HG03460 (cell line): ENCODE data around the gene CWH43.
"Not testable (repeated sequence)": the region's sequence is repeated elsewhere in the genome, so short reads cannot be mapped to it uniquely, and the experiment has no call there.

ENCODE experiments used
- ATAC-seq: cut with Tn5 transposase; IDR thresholded peaks from one replicate; pipeline ENCODE4 v1.9.1; 2021; ENCODE audit not compliant: unreplicated experiment

Gene CWH43

GRCh38 chr4:49096215-49096614 lies 110.1 kb downstream of the CWH43 start:
- ATAC-seq, result not testable (repeated sequence)

- not testable (repeated sequence) for ATAC-seq
Observed at GRCh38 chr4:49096627-49097026, 110.6 kb downstream of the CWH43 start.

- ATAC-seq, result peak; percentile 39
Observed at GRCh38 chr4:49097071-49097470, 111.0 kb downstream of the CWH43 start.

- ATAC-seq, result not testable (repeated sequence)
Observed at GRCh38 chr4:49097505-49097904, 111.4 kb downstream of the CWH43 start.

GRCh38 chr4:49098034-49098759 lies 112.1 kb downstream of the CWH43 start:
- not testable (repeated sequence) for ATAC-seq

- not testable (repeated sequence) for ATAC-seq
Observed at GRCh38 chr4:49099831-49100444, 113.9 kb downstream of the CWH43 start.

GRCh38 chr4:49102344-49102898 lies 116.3 kb downstream of the CWH43 start:
- not testable (repeated sequence) for ATAC-seq

- ATAC-seq, result not testable (repeated sequence)
Observed at GRCh38 chr4:49103436-49104136, 117.5 kb downstream of the CWH43 start.

- not testable (repeated sequence) for ATAC-seq
Observed at GRCh38 chr4:49104231-49104930, 118.3 kb downstream of the CWH43 start.

GRCh38 chr4:49105248-49105904 lies 119.3 kb downstream of the CWH43 start:
- ATAC-seq, result not testable (repeated sequence)

- not testable (repeated sequence) for ATAC-seq
Observed at GRCh38 chr4:49107262-49107661, 121.2 kb downstream of the CWH43 start.

GRCh38 chr4:49108183-49108978 lies 122.3 kb downstream of the CWH43 start:
- ATAC-seq, result peak; percentile 31

GRCh38 chr4:49109567-49110166 lies 123.6 kb downstream of the CWH43 start:
- ATAC-seq, result not testable (repeated sequence)

GRCh38 chr4:49110579-49110978 lies 124.5 kb downstream of the CWH43 start:
- peak; percentile 46 for ATAC-seq
